OCI-M2 (cell line): ENCODE data around the gene GPC4.
"Not testable (repeated sequence)": the region's sequence is repeated elsewhere in the genome, so short reads cannot be mapped to it uniquely, and the experiment has no call there.

Experiments
- DNase-seq: peaks from one replicate; lab custom pipeline; 2025; ENCODE audit not compliant: unreplicated experiment; lab: John Stamatoyannopoulos, UW

Gene GPC4

DNA sequence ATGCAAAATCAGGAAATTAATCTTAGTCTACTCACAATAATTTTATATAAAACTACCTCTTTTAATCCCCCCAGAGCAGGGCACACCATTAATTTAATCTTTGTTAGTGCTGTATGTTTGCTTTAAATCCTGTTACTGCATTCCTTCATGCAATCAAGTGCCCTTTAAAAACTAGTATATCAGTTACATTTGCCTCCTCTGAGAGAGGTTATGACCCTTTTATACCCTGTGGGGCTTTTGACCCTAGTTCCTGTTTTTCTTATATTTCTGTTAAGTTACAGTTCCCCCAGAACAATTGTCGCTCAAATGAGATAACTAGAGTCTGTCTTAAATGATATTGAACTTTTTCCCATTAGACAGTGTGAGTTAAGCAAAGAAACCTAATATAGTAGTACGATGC is 46.2 kb downstream of the GPC4 start:
- DNase-seq, result no peak

GRCh38 chrX:133366735-133367134 is 48.6 kb downstream of the GPC4 start:
- DNase-seq, result no peak

GRCh38 chrX:133365871-133366611 is 49.2 kb downstream of the GPC4 start:
- no peak for DNase-seq

DNA sequence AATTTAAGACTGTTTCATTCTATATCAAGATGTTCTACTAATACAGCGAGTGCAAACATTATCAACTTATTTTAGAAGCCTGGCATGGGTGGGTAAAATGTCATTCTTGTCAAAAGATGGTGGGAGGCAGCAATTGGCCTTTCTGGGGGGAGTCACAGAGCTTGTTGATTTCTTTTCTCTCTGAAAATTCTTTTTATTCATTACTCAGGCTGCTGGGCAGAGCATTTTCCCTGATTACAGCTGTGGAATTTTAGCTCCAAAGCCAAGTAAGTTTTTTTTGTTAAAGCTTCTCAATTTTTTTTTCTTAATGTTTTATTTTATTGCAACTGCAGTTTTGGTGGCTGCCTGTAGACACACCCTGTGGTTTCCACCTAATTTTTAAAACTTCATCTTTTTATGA is 50.4 kb downstream of the GPC4 start:
- DNase-seq, result no peak

- no peak for DNase-seq
Measured at GRCh38 chrX:133364196-133364595, 51.1 kb downstream of the GPC4 start.

GRCh38 chrX:133362538-133362937 is 52.8 kb downstream of the GPC4 start:
- no peak for DNase-seq

- no peak for DNase-seq
Measured at GRCh38 chrX:133359466-133359865, 55.8 kb downstream of the GPC4 start.

GRCh38 chrX:133353233-133353632 is 62.1 kb downstream of the GPC4 start:
- no peak for DNase-seq

DNA sequence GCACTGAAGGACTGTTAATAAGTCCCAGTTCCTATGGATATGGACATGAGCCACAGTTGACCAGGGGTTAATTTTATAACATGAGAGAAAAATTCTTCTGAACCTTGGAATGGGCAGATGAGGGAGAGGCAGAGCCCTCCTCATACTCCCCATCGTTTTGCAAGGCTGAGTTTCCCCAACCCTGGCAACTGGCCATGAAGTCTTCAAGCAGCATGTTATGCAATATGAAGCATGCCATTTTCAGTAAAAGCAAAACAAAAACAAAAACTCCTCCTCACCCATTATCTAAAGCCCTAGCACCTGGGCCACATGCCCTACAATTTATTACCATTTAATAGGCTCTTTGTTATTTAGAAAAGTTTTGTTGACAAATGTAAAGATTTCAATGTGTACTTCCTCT is 64.5 kb downstream of the GPC4 start:
- no peak for DNase-seq

DNA sequence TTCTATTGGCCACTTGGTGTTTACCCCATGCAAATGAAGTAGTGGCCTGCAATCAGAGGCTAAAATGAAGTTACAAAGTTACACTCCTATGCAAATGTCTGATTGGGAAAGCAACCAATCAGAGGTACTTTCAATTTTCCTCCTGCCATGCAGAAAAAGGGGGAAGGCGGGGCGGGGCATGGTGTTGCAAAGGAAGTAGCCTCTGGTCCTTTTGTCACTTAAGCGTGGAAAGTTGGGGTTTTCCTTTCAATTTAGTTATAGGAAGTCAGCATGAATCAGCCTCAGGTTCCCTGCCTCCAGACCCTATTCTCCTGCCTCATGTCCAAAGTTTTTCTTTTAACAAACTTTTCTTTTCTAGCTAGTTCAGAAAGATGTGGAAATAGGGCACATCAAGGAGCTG is 69.3 kb downstream of the GPC4 start:
- DNase-seq, result no peak

GRCh38 chrX:133339566-133339965 is 75.7 kb downstream of the GPC4 start:
- DNase-seq, result no peak

DNA sequence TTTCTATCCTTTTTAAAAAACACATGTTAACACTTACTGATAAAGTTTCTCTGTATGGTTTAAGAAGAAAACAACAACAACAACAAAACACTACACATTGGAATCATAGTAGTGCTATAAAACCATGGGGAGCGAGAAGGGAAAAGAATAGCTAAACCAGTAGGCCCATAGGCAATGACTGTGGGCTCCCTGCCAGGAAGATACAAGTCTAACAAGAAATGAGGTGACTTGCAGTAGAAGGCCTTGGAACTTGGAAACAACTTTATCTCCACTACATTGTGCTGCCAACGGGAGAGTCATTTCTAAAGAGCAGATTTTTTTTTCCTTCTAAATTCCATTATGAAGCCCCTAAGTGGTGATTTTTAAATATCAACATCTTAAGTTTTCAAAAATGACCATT is 78.0 kb downstream of the GPC4 start:
- DNase-seq, result no peak

DNA sequence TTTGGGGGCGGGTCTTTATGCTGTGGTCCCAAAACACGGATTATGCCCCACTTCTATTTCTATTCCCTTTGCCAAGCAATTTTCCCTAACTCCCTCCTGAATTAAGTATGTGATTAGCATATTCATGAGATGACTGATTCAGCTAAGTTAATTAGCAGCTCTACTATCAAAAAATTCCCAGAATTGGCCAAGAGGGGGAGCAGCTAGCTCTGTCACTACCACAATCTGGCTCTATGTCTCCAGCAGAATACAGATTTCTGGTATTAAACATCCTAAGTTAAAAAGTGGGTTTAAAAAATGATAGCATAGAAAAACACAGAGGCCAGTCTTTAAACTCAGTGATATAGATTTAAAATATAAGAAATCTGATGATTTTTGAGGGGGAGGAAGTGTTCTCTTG is 80.3 kb downstream of the GPC4 start:
- DNase-seq, result no peak

DNA sequence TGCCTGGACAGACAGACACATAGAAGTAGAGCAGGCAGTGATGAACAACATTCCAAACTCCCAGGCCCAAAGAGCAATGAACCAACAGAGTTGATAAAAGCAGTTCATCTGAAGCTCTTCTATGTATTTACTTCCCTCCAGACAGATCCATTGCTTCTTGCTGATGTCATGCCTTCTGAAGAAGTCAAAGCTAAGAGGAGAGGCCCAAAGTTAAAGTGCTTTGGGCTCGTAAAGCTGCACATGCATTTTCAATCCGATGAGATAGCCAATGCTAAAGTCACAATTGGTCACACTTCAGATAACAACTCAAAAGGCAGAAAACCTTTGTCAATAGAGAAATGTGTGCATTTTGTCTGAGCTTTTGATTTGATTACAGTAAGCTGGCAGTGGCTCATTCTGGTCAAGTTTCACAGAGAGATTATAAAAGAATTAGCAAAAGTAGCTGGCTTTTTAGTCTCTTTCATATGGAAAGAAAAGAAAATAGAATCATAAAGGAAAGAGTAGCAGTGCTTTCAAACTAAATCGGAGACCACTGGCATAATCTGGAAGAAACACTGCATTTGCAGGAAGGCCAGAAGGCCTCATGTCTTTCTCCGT is 82.0 kb downstream of the GPC4 start:
- DNase-seq, result no peak

DNA sequence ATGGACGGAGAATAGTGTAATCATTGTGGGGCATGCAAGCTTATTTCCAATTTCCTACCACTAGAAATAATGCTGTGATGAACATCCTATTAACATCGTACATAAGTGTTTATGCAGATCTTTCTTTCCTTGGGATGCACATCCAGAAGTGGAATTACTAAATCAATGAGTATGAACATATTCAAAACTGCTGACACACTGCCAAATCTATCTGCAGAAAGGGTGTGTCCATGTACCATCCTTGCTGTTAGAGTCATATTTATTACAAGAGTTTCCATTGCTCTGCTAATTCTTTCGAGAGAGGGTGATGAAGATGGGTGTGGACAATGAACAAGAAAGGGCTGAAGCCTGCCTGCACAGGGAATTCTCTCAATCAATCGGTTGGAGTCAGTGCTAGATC is 82.6 kb downstream of the GPC4 start:
- no peak for DNase-seq

GRCh38 chrX:133330956-133331355 is 84.3 kb downstream of the GPC4 start:
- DNase-seq, result no peak

GRCh38 chrX:133325422-133325821 is 89.9 kb downstream of the GPC4 start:
- DNase-seq, result no peak

- DNase-seq, result no peak
Measured at GRCh38 chrX:133323431-133323830, 91.9 kb downstream of the GPC4 start.

- not testable (repeated sequence) for DNase-seq
Measured at GRCh38 chrX:133322269-133322668, 93.0 kb downstream of the GPC4 start.

GRCh38 chrX:133321451-133321850 is 93.8 kb downstream of the GPC4 start:
- no peak for DNase-seq

DNA sequence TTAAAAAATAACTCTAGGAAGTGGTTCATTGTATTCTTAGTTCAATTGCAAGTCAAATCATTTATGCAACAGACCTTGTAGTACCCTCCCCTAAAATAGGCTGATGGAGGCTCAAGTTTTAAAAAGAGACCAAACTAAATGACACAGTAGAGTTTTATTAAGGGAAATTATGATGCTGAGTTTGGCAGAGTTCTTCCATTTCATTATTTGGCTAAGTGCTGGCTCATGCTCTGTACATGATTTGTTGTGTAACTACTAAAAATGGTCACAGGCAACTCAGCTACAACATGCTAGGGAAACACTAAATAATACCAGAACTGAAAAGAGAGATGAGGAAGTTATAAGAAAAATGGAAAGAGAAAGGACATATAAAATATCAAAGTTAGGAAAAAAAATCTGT is 101.0 kb downstream of the GPC4 start:
- DNase-seq, result no peak

DNA sequence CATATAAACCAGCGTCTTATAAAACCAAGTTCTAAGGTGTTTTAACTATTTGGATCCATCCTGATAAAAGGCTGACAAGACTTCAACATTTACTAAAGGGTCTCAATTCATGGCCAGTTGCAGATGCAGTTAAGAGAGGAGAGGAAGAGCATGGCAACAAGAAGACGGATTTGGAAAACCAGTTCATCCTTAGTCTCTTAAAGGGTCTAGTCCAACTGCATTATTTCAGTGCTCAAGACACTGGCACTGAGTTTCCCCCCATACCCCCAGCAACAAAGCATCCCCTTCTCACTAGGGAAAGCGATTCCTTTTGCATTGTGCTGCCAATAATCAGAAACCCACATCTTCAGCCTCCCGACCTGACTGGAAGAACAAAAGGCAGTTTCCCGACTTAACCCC is 106.8 kb downstream of the GPC4 start:
- DNase-seq, result no peak
